Prostate gland (tissue), 2 donors: Measurements from ENCODE around the gene MASP1. TPM values are rescaled to one million over a fixed set of nuclear protein-coding genes. Genes with fewer than 3 reads are reported as not detected.

Experiments used
- DNase-seq: peaks from one replicate; pipeline ENCODE4 v3.0.0-alpha.2; 2019; ENCODE audit warnings: low spot score
- H3K27ac ChIP-seq, 2 donors: fragments of 200-600 bp; sonication (generic); 2 replicates each; pipeline ENCODE4 v1.5.1; 2017 to 2019
- H3K27me3 ChIP-seq: fragments of 200-600 bp; sonication (generic); replicated peaks from 2 replicates; pipeline ENCODE4 v1.5.1; 2019; ENCODE audit not compliant: insufficient read depth
- H3K36me3 ChIP-seq, 2 donors: fragments of 200-600 bp; sonication (generic); 1 replicate in 1 of 2; 2 replicates in 1 of 2; pipeline versions ENCODE4 v1.5.1 to v1.8.1; 2017 to 2019
- H3K4me1 ChIP-seq: fragments of 200-600 bp; sonication (generic); replicated peaks from 2 replicates; pipeline ENCODE4 v1.5.1; 2019
- H3K4me3 ChIP-seq, 2 donors: fragments of 200-600 bp; sonication (generic); 2 replicates each; pipeline ENCODE4 v1.5.1; 2017 to 2019
- H3K9me3 ChIP-seq: fragments of 200-600 bp; sonication (generic); 2 replicates; pipeline ENCODE4 v1.5.1; 2017
- CTCF ChIP-seq, 4 experiments: fragments of 200-600 bp in 2 of 4; fragments of 450-650 bp in 2 of 4; sonication (generic) in 2 of 4; IDR thresholded peaks; 1 replicate in 3 of 4; 2 replicates in 1 of 4; pipeline ENCODE4 v1.5.1; 2016 to 2019; ENCODE audit warnings: antibody characterized with exemption in 4 of 4, mild to moderate bottlenecking in 2 of 4, moderate library complexity in 2 of 4
- POLR2A ChIP-seq: fragments of 450-650 bp; IDR thresholded peaks from one replicate; pipeline ENCODE4 v1.6.1; 2016; ENCODE audit warnings: antibody characterized with exemption, mild to moderate bottlenecking
- POLR2AphosphoS5 ChIP-seq: sonication (generic); formaldehyde crosslinking; IDR thresholded peaks from one replicate; pipeline ENCODE4 v1.6.1; 2017; ENCODE audit warnings: antibody characterized with exemption
- WGBS: methylation state at CpG from one replicate; pipeline ENCODE4 v1.1.5; 2018; 5-methylcytosine and 5-hydroxymethylcytosine counted together
- intact Hi-C: fragments of 100-400 bp; cut with DNase I; formaldehyde crosslinking; loops from one replicate; pipeline ENCODE4 v1.14.2; 2022
- total RNA-seq, 2 donors: library from RNA; depleted of rRNA; stranded (reverse); fragments of >200 nt; gene quantifications; one replicate each; pipeline ENCODE4 v1.1.0, GENCODE V29; 2016

MASP1 gene
- total RNA-seq, 2 donors from 2014 or later: 22.1 to 27.3 TPM

- intact Hi-C loops: loop anchor here (10.0 kb wide), 1 partner anchor 82 kb away; the partner anchor contains the start of gene MASP1
- no peaks in the 10 kb centered on the region for H3K9me3 ChIP-seq
- no peak for DNase-seq
- peaks cover 4% of the 10 kb centered on the region for H3K4me1 ChIP-seq
- H3K27ac ChIP-seq: no peak overlapping the region
- no peak for TF ChIP-seq CTCF (IDR thresholded peaks at IDR 0.05)
- no peak for TF ChIP-seq POLR2AphosphoS5
- no peak for TF ChIP-seq POLR2A
- WGBS: 19% methylated on average over 4 of the region's 4 CpGs
- H3K27me3 ChIP-seq: no peaks in the 10 kb centered on the region
- no peaks in the 10 kb centered on the region for H3K36me3 ChIP-seq
- H3K4me3 ChIP-seq: no peak overlapping the region
Measured at GRCh38 chr3:187212705-187213104, 78.8 kb downstream of the MASP1 start.

GRCh38 chr3:187212196-187212545, 79.4 kb downstream of the MASP1 start:
- Histone ChIP-seq H3K9me3 (no peaks in the 10 kb centered on the region), H3K36me3 (no peaks in the 10 kb centered on the region), H3K4me1 (peaks cover 4% of the 10 kb centered on the region), H3K27me3 (no peaks in the 10 kb centered on the region), H3K27ac (no peak overlapping the region), H3K4me3 (no peak overlapping the region)
- DNase-seq: no peak
- no peak for TF ChIP-seq POLR2A
- no peak for TF ChIP-seq POLR2AphosphoS5
- TF ChIP-seq CTCF (IDR thresholded peaks at IDR 0.05): no peak
- 89% methylated on average over 3 of the region's 3 CpGs for WGBS
- intact Hi-C loops: loop anchor here (10.0 kb wide), 1 partner anchor 83 kb away; the partner anchor contains the start of gene MASP1

- H3K4me3 ChIP-seq: no peak overlapping the region
- TF ChIP-seq POLR2A (no peak), CTCF (IDR thresholded peaks at IDR 0.05) (no peak), POLR2AphosphoS5 (no peak)
- intact Hi-C loops: loop anchor here (10.0 kb wide), 1 partner anchor 83 kb away; the partner anchor contains the start of gene MASP1
- H3K9me3 ChIP-seq: no peaks in the 10 kb centered on the region
- H3K27ac ChIP-seq: no peak overlapping the region
- no peaks in the 10 kb centered on the region for H3K27me3 ChIP-seq
- WGBS: 85% methylated on average over 3 of the region's 3 CpGs
- no peaks in the 10 kb centered on the region for H3K36me3 ChIP-seq
- DNase-seq: no peak
- H3K4me1 ChIP-seq: peaks cover 4% of the 10 kb centered on the region
Measured at GRCh38 chr3:187211532-187212195, 79.9 kb downstream of the MASP1 start.

- 52% methylated on average over 6 of the region's 6 CpGs for WGBS
- Histone ChIP-seq H3K4me3 (no peak overlapping the region), H3K4me1 (peaks cover 4% of the 10 kb centered on the region), H3K36me3 (no peaks in the 10 kb centered on the region), H3K9me3 (no peaks in the 10 kb centered on the region), H3K27ac (peak overlapping the region; percentile 14 to 28), H3K27me3 (no peaks in the 10 kb centered on the region)
- no peak for DNase-seq
- intact Hi-C loops: loop anchor here (10.0 kb wide), 1 partner anchor 84 kb away; the partner anchor contains the start of gene MASP1
- TF ChIP-seq POLR2AphosphoS5 (no peak), POLR2A (no peak), CTCF (IDR thresholded peaks at IDR 0.05) (no peak)
Measured at GRCh38 chr3:187210545-187211327, 80.8 kb downstream of the MASP1 start.
